SK-N-SH treated with all-trans-retinoic acid at 6 μM for 48 hours (cell line): Measurements from ENCODE around the gene TADA2B.

Source experiments
- ATAC-seq: fragments of 200-7000 bp; cut with Tn5 transposase; 3 replicates; pipeline ENCODE4 v1.9.1; 2020; ENCODE audit warnings: mild to moderate bottlenecking, moderate library complexity
- ARNTL ChIP-seq: fragments of 450-650 bp; formaldehyde crosslinking; IDR thresholded peaks from 2 replicates; pipeline ENCODE4 v1.5.0; 2020; ENCODE audit warnings: low read depth, mild to moderate bottlenecking, moderate library complexity, borderline replicate concordance
- CSDC2 ChIP-seq: fragments of 250-450 bp; sonication (Bioruptor Pico); IDR thresholded peaks from 2 replicates; pipeline ENCODE4 v1.5.0; 2020; ENCODE audit warnings: mild to moderate bottlenecking, moderate library complexity
- CSRNP3 ChIP-seq: fragments of 250-450 bp; sonication (Bioruptor Pico); IDR thresholded peaks from 2 replicates; pipeline ENCODE4 v1.5.1; 2021; ENCODE audit warnings: mild to moderate bottlenecking, moderate library complexity
- ESRRG ChIP-seq: fragments of 250-450 bp; sonication (Bioruptor Pico); IDR thresholded peaks from 2 replicates; pipeline ENCODE4 v1.6.1; 2021; ENCODE audit warnings: mild to moderate bottlenecking
- GLIS3 ChIP-seq: fragments of 250-450 bp; sonication (Bioruptor Pico); IDR thresholded peaks from 2 replicates; pipeline ENCODE4 v1.5.0; 2020; ENCODE audit warnings: mild to moderate bottlenecking, moderate library complexity
- ISL1 ChIP-seq: fragments of 250-450 bp; sonication (Bioruptor Pico); IDR thresholded peaks from 2 replicates; pipeline ENCODE4 v2.1.2; 2022; ENCODE audit warnings: mild to moderate bottlenecking, moderate library complexity
- OSR1 ChIP-seq: fragments of 250-450 bp; sonication (Bioruptor Pico); IDR thresholded peaks from 2 replicates; pipeline ENCODE4 v1.8.0; 2022; ENCODE audit warnings: moderate library complexity, mild to moderate bottlenecking, inconsistent platforms
- PPARA ChIP-seq: fragments of 250-450 bp; sonication (Bioruptor Pico); IDR thresholded peaks from 2 replicates; pipeline ENCODE4 v1.5.0; 2020; ENCODE audit warnings: mild to moderate bottlenecking, borderline replicate concordance
- RARB ChIP-seq: fragments of 250-450 bp; sonication (Bioruptor Pico); IDR thresholded peaks from 2 replicates; pipeline ENCODE4 v1.8.0; 2021; ENCODE audit warnings: mild to moderate bottlenecking, moderate library complexity
- SNAI2 ChIP-seq: fragments of 250-450 bp; sonication (Bioruptor Pico); IDR thresholded peaks from 2 replicates; pipeline ENCODE4 v1.5.0; 2020; ENCODE audit warnings: mild to moderate bottlenecking, moderate library complexity
- TCF4 ChIP-seq: fragments of 250-450 bp; sonication (Bioruptor Pico); IDR thresholded peaks from 2 replicates; pipeline ENCODE4 v1.8.0; 2021; ENCODE audit warnings: mild to moderate bottlenecking, moderate library complexity, borderline replicate concordance
- TOX ChIP-seq: fragments of 250-450 bp; sonication (Bioruptor Pico); IDR thresholded peaks from 2 replicates; pipeline ENCODE4 v1.8.0; 2021; ENCODE audit warnings: mild to moderate bottlenecking, moderate library complexity, borderline replicate concordance
- ZC3H10 ChIP-seq: fragments of 250-450 bp; sonication (Bioruptor Pico); IDR thresholded peaks from 2 replicates; pipeline ENCODE4 v1.5.1; 2021; ENCODE audit warnings: mild to moderate bottlenecking, moderate library complexity
- ZFP3 ChIP-seq: fragments of 250-450 bp; sonication (Bioruptor Pico); IDR thresholded peaks from 2 replicates; pipeline ENCODE4 v1.5.0; 2020; ENCODE audit warnings: mild to moderate bottlenecking, moderate library complexity
- ZFP30 ChIP-seq: fragments of 450-650 bp; formaldehyde crosslinking; IDR thresholded peaks from 2 replicates; pipeline ENCODE4 v1.5.0; 2022; ENCODE audit warnings: mild to moderate bottlenecking, moderate library complexity
- ZNF565 ChIP-seq: fragments of 450-650 bp; formaldehyde crosslinking; conservative IDR thresholded peaks from 2 replicates; pipeline ENCODE4 v1.5.0; 2020; ENCODE audit warnings: low read depth, mild to moderate bottlenecking, moderate library complexity
- ZNF70 ChIP-seq: fragments of 450-650 bp; formaldehyde crosslinking; IDR thresholded peaks from 2 replicates; pipeline ENCODE4 v1.5.0; 2020; ENCODE audit warnings: mild to moderate bottlenecking, moderate library complexity
- TF ChIP-seq, protein P1 (sequence below): fragments of 250-450 bp; sonication (Bioruptor Pico); IDR thresholded peaks from 2 replicates; pipeline ENCODE4 v1.8.0; 2021; ENCODE audit warnings: low read depth, mild to moderate bottlenecking, moderate library complexity, borderline replicate concordance
- TF ChIP-seq, protein P2 (sequence below): fragments of 250-450 bp; sonication (Bioruptor Pico); IDR thresholded peaks from 2 replicates; pipeline ENCODE4 v1.5.0; 2020; ENCODE audit warnings: mild to moderate bottlenecking, moderate library complexity
- TF ChIP-seq, protein P3 (sequence below): fragments of 250-450 bp; sonication (Bioruptor Pico); IDR thresholded peaks from 2 replicates; pipeline ENCODE4 v1.8.0; 2020; ENCODE audit warnings: mild to moderate bottlenecking, moderate library complexity, borderline replicate concordance

The TADA2B gene

GRCh38 chr4:7016512-7016911 is 26.7 kb upstream of the TADA2B start:
- ATAC-seq = no peak
- TF ChIP-seq OSR1 (CRISPR knock-in tag) (no peak), CSDC2 (CRISPR knock-in tag) (no peak), ZNF70 (CRISPR knock-in tag) (no peak), GLIS3 (CRISPR knock-in tag) (no peak)
- TF ChIP-seq, protein P1, sequence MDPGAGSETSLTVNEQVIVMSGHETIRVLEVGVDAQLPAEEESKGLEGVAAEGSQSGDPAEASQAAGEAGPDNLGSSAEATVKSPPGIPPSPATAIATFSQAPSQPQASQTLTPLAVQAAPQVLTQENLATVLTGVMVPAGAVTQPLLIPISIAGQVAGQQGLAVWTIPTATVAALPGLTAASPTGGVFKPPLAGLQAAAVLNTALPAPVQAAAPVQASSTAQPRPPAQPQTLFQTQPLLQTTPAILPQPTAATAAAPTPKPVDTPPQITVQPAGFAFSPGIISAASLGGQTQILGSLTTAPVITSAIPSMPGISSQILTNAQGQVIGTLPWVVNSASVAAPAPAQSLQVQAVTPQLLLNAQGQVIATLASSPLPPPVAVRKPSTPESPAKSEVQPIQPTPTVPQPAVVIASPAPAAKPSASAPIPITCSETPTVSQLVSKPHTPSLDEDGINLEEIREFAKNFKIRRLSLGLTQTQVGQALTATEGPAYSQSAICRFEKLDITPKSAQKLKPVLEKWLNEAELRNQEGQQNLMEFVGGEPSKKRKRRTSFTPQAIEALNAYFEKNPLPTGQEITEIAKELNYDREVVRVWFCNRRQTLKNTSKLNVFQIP (CRISPR knock-in tag) = no peak
- TF ChIP-seq, protein P2, sequence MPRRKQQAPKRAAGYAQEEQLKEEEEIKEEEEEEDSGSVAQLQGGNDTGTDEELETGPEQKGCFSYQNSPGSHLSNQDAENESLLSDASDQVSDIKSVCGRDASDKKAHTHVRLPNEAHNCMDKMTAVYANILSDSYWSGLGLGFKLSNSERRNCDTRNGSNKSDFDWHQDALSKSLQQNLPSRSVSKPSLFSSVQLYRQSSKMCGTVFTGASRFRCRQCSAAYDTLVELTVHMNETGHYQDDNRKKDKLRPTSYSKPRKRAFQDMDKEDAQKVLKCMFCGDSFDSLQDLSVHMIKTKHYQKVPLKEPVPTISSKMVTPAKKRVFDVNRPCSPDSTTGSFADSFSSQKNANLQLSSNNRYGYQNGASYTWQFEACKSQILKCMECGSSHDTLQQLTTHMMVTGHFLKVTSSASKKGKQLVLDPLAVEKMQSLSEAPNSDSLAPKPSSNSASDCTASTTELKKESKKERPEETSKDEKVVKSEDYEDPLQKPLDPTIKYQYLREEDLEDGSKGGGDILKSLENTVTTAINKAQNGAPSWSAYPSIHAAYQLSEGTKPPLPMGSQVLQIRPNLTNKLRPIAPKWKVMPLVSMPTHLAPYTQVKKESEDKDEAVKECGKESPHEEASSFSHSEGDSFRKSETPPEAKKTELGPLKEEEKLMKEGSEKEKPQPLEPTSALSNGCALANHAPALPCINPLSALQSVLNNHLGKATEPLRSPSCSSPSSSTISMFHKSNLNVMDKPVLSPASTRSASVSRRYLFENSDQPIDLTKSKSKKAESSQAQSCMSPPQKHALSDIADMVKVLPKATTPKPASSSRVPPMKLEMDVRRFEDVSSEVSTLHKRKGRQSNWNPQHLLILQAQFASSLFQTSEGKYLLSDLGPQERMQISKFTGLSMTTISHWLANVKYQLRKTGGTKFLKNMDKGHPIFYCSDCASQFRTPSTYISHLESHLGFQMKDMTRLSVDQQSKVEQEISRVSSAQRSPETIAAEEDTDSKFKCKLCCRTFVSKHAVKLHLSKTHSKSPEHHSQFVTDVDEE (CRISPR knock-in tag) = no peak

GRCh38 chr4:7017446-7018048 is 25.6 kb upstream of the TADA2B start:
- no peak for TF ChIP-seq TCF4 (CRISPR knock-in tag)
- no peak for TF ChIP-seq CSRNP3 (CRISPR knock-in tag)
- no peak for TF ChIP-seq ESRRG (CRISPR knock-in tag)
- TF ChIP-seq ZFP30 (CRISPR knock-in tag) = no peak
- no peak for TF ChIP-seq RARB (CRISPR knock-in tag)
- TF ChIP-seq ZFP3 (CRISPR knock-in tag) = no peak
- TF ChIP-seq, protein P2 (CRISPR knock-in tag) = no peak
- TF ChIP-seq, protein P3, sequence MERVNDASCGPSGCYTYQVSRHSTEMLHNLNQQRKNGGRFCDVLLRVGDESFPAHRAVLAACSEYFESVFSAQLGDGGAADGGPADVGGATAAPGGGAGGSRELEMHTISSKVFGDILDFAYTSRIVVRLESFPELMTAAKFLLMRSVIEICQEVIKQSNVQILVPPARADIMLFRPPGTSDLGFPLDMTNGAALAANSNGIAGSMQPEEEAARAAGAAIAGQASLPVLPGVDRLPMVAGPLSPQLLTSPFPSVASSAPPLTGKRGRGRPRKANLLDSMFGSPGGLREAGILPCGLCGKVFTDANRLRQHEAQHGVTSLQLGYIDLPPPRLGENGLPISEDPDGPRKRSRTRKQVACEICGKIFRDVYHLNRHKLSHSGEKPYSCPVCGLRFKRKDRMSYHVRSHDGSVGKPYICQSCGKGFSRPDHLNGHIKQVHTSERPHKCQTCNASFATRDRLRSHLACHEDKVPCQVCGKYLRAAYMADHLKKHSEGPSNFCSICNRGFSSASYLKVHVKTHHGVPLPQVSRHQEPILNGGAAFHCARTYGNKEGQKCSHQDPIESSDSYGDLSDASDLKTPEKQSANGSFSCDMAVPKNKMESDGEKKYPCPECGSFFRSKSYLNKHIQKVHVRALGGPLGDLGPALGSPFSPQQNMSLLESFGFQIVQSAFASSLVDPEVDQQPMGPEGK (CRISPR knock-in tag) = no peak
- no peak for TF ChIP-seq CSDC2 (CRISPR knock-in tag)
- TF ChIP-seq TOX (CRISPR knock-in tag) = no peak
- TF ChIP-seq GLIS3 (CRISPR knock-in tag) = no peak
- TF ChIP-seq ZNF565 = no peak
- no peak for TF ChIP-seq SNAI2
- TF ChIP-seq OSR1 (CRISPR knock-in tag) = no peak
- TF ChIP-seq ISL1 = no peak
- TF ChIP-seq ARNTL (CRISPR knock-in tag) = no peak
- TF ChIP-seq ZC3H10 (CRISPR knock-in tag) = no peak
- TF ChIP-seq, all 23 proteins: peak for 0
- ATAC-seq = no peak

- TF ChIP-seq PPARA (CRISPR knock-in tag) = no peak
- TF ChIP-seq ZFP3 (CRISPR knock-in tag) = no peak
- ATAC-seq = no peak
These were observed 24.9 kb upstream of the TADA2B start for GRCh38 chr4:7018281-7018680.
